A673 (cell line): ENCODE measurements around the gene PARVB. TPM values are rescaled to one million over a fixed set of nuclear protein-coding genes. Genes with fewer than 3 reads are reported as not detected.

Source experiments
- BruUV-seq: library from RNA; stranded (reverse); fragments of 400-500 nt; replicated peaks from 2 replicates; lab custom pipeline; 2021; lab: Mats Ljungman, UMichigan
- CTCF ChIA-PET: fragments of 300-600 bp; sonication (Branson Sonifier 250); formaldehyde crosslinking; loops from one replicate; lab custom pipeline; 2022; ENCODE audit warnings: antibody characterized with exemption; lab: Charles Lee
- POLR2A ChIA-PET: fragments of 300-600 bp; sonication (Branson Sonifier 250); formaldehyde crosslinking; loops from one replicate; lab custom pipeline; 2022; ENCODE audit warnings: antibody characterized with exemption; ENCODE audit not compliant: low non-redundant PET; lab: Charles Lee
- DNase-seq: peaks from one replicate; pipeline ENCODE4 v3.0.0-alpha.2; 2015; ENCODE audit warnings: low spot score
- H3K27ac ChIP-seq: fragments of 200-600 bp; sonication (generic); 2 replicates; pipeline ENCODE4 v1.5.1; 2016; ENCODE audit warnings: mixed run types, low read depth, mild to moderate bottlenecking, mixed read lengths, antibody characterized with exemption, low read length; ENCODE audit not compliant: poor library complexity, severe bottlenecking
- H3K27me3 ChIP-seq: fragments of 200-600 bp; sonication (generic); replicated peaks from 2 replicates; pipeline ENCODE4 v1.6.1; 2017; ENCODE audit warnings: mixed run types, low read depth, mild to moderate bottlenecking, mixed read lengths, antibody characterized with exemption, low read length; ENCODE audit not compliant: insufficient read depth, poor library complexity
- H3K36me3 ChIP-seq: fragments of 200-600 bp; sonication (generic); 2 replicates; pipeline ENCODE4 v1.6.1; 2016; ENCODE audit warnings: mixed run types, mild to moderate bottlenecking, mixed read lengths, antibody characterized with exemption, low read length; ENCODE audit not compliant: insufficient read depth, poor library complexity, severe bottlenecking
- H3K4me1 ChIP-seq: fragments of 200-600 bp; sonication (generic); 2 replicates; pipeline ENCODE4 v1.6.1; 2017; ENCODE audit warnings: mixed run types, mild to moderate bottlenecking, mixed read lengths, antibody characterized with exemption, low read length; ENCODE audit not compliant: insufficient read depth, poor library complexity, severe bottlenecking
- H3K4me3 ChIP-seq: fragments of 200-600 bp; sonication (generic); 2 replicates; pipeline ENCODE4 v1.5.1; 2016; ENCODE audit warnings: low read depth, mixed run types, mild to moderate bottlenecking, mixed read lengths, low read length; ENCODE audit not compliant: poor library complexity, severe bottlenecking
- H3K9me3 ChIP-seq: fragments of 200-600 bp; sonication (generic); 2 replicates; pipeline ENCODE4 v1.6.1; 2016; ENCODE audit warnings: mixed run types, low read depth, mild to moderate bottlenecking, mixed read lengths, antibody characterized with exemption, low read length; ENCODE audit not compliant: poor library complexity, severe bottlenecking
- CTCF ChIP-seq: fragments of 300-800, 200-600 bp; sonication (generic); conservative IDR thresholded peaks from 2 replicates; pipeline ENCODE4 v1.5.1; 2017; ENCODE audit warnings: low read depth, mild to moderate bottlenecking, antibody characterized with exemption, low read length, moderate library complexity, mixed read lengths
- EZH2 ChIP-seq: fragments of 200-600 bp; sonication (generic); IDR thresholded peaks from 2 replicates; pipeline ENCODE4 v1.6.1; 2017; ENCODE audit warnings: borderline replicate concordance, low read depth, mild to moderate bottlenecking, mixed read lengths, antibody characterized with exemption, low read length; ENCODE audit not compliant: poor library complexity, severe bottlenecking
- intact Hi-C: fragments of 100-400 bp; cut with micrococcal nuclease; formaldehyde crosslinking; loops from one replicate; pipeline ENCODE4 v1.10.0; 2022; ENCODE audit not compliant: unreplicated experiment
- total RNA-seq: library from RNA; stranded (reverse); gene quantifications from 2 replicates; pipeline ENCODE4 v1.2.3, GENCODE V29; 2021

Gene PARVB
- total RNA-seq, 1 experiment from 2014 or later, result 18.3 TPM

DNA sequence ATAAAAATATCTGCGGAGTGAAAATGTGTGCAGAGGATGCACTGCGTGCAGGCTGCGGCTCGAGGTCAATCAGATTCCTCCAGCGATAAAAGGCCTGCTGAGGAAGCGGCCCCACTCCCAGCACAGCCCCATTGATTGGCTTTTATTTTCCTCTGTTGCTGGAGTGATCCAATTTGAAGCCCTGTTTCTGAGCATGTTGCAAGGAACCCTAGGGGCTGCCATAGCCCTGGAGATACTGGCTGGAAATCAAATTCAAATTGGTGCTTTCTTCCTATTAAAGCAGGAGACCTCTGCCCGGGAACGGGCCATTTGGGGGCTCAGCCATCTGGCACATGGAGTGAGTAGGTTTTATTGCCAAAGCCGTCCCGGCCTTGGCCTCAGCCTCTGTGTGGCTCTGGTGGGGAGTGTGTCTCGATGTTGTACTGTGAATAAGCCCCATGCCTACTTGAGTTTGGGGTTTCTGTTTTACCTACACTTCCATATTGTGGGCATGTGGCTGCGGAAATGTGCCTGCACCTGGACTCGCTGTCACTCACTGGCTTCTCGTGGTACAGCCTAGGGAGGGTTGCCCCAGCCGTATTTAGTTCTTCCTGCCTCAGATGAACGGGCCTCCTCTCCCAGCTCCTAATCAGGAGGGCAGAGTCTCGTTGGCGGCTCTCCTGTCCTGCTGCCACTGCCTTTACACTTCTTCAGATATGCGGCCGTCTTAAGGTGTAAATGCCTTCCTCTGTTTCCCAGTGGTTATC lies 25.6 kb downstream of the PARVB start:
- Histone ChIP-seq H3K27me3 (no peaks in the 10 kb centered on the region), H3K27ac (no peak overlapping the region), H3K4me1 (no peaks in the 10 kb centered on the region), H3K4me3 (no peak overlapping the region), H3K9me3 (no peaks in the 10 kb centered on the region), H3K36me3 (no peaks in the 10 kb centered on the region)
- intact Hi-C loops, result no loop called here
- no peak for TF ChIP-seq EZH2
- TF ChIP-seq CTCF, result no peak
- POLR2A ChIA-PET, result no interaction called here
- BruUV-seq, result no TSS peak
- CTCF ChIA-PET, result no interaction called here
- no peak for DNase-seq

DNA sequence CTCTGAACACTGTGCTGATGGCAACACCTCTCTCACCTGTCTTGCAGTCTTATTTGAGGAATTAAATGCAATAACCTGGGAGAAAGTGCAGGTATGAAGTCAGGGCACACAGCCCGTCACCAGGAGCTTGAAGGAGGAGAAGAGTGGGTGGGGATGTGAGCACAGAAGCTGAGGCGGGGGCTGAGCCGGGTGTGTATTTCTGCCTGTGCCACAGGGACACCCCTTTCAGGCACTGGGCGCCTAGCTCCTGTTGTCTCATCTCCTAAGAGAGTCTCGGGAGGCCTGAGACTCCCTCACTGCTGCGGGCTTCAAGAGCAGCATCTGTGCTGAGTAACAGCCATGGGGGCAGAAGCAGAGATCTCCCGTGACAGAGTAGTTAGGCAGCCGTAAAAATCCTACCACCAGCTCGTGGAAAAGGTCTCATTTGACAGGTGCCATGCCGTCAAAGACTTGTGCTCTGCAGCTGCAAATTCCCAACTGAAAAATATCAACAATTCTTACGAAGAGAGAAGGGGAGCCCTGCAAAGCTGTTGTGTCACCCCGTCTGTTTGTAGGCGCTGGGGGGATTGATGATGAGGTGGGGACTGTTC lies 26.8 kb downstream of the PARVB start:
- intact Hi-C loops, result no loop called here
- no TSS peak for BruUV-seq
- Histone ChIP-seq H3K9me3 (no peaks in the 10 kb centered on the region), H3K4me1 (no peaks in the 10 kb centered on the region), H3K36me3 (no peaks in the 10 kb centered on the region), H3K27ac (no peak overlapping the region), H3K27me3 (no peaks in the 10 kb centered on the region), H3K4me3 (no peak overlapping the region)
- no peak for TF ChIP-seq CTCF
- TF ChIP-seq EZH2, result no peak
- ChIA-PET CTCF (no interaction called here), POLR2A (no interaction called here)
- DNase-seq, result no peak

GRCh38 chr22:44051358-44051757 lies 27.3 kb downstream of the PARVB start:
- BruUV-seq, result no TSS peak
- H3K4me1 ChIP-seq, result no peaks in the 10 kb centered on the region
- CTCF ChIA-PET, result no interaction called here
- POLR2A ChIA-PET, result no interaction called here
- H3K4me3 ChIP-seq, result no peak overlapping the region
- no peaks in the 10 kb centered on the region for H3K36me3 ChIP-seq
- TF ChIP-seq CTCF (no peak), EZH2 (no peak)
- no peak for DNase-seq
- H3K9me3 ChIP-seq, result no peaks in the 10 kb centered on the region
- H3K27me3 ChIP-seq, result no peaks in the 10 kb centered on the region
- intact Hi-C loops, result no loop called here
- H3K27ac ChIP-seq, result no peak overlapping the region
